IMR-90 (cell line): Measurements from ENCODE around the gene PSMB2. TPM values are rescaled to one million over a fixed set of nuclear protein-coding genes. Genes with fewer than 3 reads are reported as not detected.
A peak's percentile ranks its signal among the peaks of the same experiment; 100 is the strongest.

Experiments
- ATAC-seq: fragments of 200-7000 bp; cut with Tn5 transposase; 2 replicates; pipeline ENCODE4 v1.9.1; 2020; ENCODE audit warnings: low read depth, mild to moderate bottlenecking, moderate library complexity
- BruUV-seq: library from RNA; stranded (reverse); fragments of 400-500 nt; replicated peaks from 2 replicates; lab custom pipeline; 2021; lab: Mats Ljungman, UMichigan
- CTCF ChIA-PET: fragments of 300-600 bp; formaldehyde crosslinking; extraction: SDS; loops from one replicate; lab custom pipeline; 2021; ENCODE audit warnings: antibody characterized with exemption; lab: Yijun Ruan, JAX
- POLR2A ChIA-PET: fragments of 300-600 bp; sonication (Branson Sonifier 250); formaldehyde crosslinking; loops from one replicate; lab custom pipeline; 2022; ENCODE audit warnings: antibody characterized with exemption; ENCODE audit not compliant: unreplicated experiment; lab: Charles Lee
- DNase-seq: peaks from one replicate; pipeline ENCODE4 v3.0.0; 2013
- H2AFZ ChIP-seq: replicated peaks from 2 replicates; pipeline ENCODE3; 2013; ENCODE audit warnings: low read length, mild to moderate bottlenecking; ENCODE audit not compliant: poor library complexity
- H2AK5ac ChIP-seq: 2 replicates; pipeline ENCODE4 v1.6.1; 2013; ENCODE audit warnings: low read depth, low read length, inconsistent platforms
- H2AK9ac ChIP-seq: replicated peaks from 2 replicates; pipeline ENCODE3; 2013; ENCODE audit warnings: mild to moderate bottlenecking, low read depth, low read length, moderate library complexity; ENCODE audit not compliant: poor library complexity
- H2BK120ac ChIP-seq: 2 replicates; pipeline ENCODE4 v1.6.1; 2013; ENCODE audit warnings: low read depth, low read length, inconsistent platforms
- H2BK15ac ChIP-seq: 3 replicates; pipeline ENCODE4 v1.6.1; 2013; ENCODE audit warnings: low read depth, low read length, inconsistent platforms
- H2BK20ac ChIP-seq: 2 replicates; pipeline ENCODE4 v1.6.1; 2013; ENCODE audit warnings: low read depth, mild to moderate bottlenecking, inconsistent platforms, low read length, moderate library complexity
- H2BK5ac ChIP-seq: 2 replicates; pipeline ENCODE4 v1.6.1; 2013; ENCODE audit warnings: mild to moderate bottlenecking, low read depth, low read length, inconsistent platforms; ENCODE audit not compliant: poor library complexity, severe bottlenecking
- H3K14ac ChIP-seq: replicated peaks from 2 replicates; pipeline ENCODE4 v1.6.1; 2013; ENCODE audit warnings: low read depth, low read length, inconsistent platforms
- H3K18ac ChIP-seq: 2 replicates; pipeline ENCODE4 v1.6.1; 2013; ENCODE audit warnings: low read depth, low read length, control low read depth
- H3K23ac ChIP-seq: 2 replicates; pipeline ENCODE4 v1.6.1; 2013; ENCODE audit warnings: low read depth, low read length, inconsistent platforms
- H3K27ac ChIP-seq: 2 replicates; pipeline ENCODE4 v1.5.1; 2013; ENCODE audit warnings: mild to moderate bottlenecking, control low read depth, low read length; ENCODE audit not compliant: insufficient read depth
- H3K27me3 ChIP-seq: 2 replicates; pipeline ENCODE4 v1.6.1; 2013; ENCODE audit warnings: low read length; ENCODE audit not compliant: control insufficient read depth, insufficient read depth
- H3K36me3 ChIP-seq: 2 replicates; pipeline ENCODE4 v1.6.1; 2013; ENCODE audit warnings: low read length, mixed read lengths; ENCODE audit not compliant: control insufficient read depth, insufficient read depth
- H3K4ac ChIP-seq: 2 replicates; pipeline ENCODE4 v1.6.1; 2013; ENCODE audit warnings: low read depth, low read length, inconsistent platforms
- H3K4me1 ChIP-seq: 2 replicates; pipeline ENCODE4 v1.6.1; 2013; ENCODE audit warnings: low read length, mixed read lengths; ENCODE audit not compliant: control insufficient read depth, insufficient read depth
- H3K4me2 ChIP-seq: 2 replicates; pipeline ENCODE4 v1.6.1; 2013; ENCODE audit warnings: low read depth, mild to moderate bottlenecking, control low read depth, low read length, moderate library complexity
- H3K4me3 ChIP-seq: 2 replicates; pipeline ENCODE4 v1.5.1; 2013; ENCODE audit warnings: low read depth, mild to moderate bottlenecking, control low read depth, low read length, moderate library complexity; ENCODE audit not compliant: insufficient read depth
- H3K56ac ChIP-seq: 2 replicates; pipeline ENCODE4 v1.6.1; 2013; ENCODE audit warnings: low read length, inconsistent platforms; ENCODE audit not compliant: insufficient read depth; ENCODE audit errors: extremely low read depth
- H3K79me1 ChIP-seq, 2 experiments: 2 replicates each; pipeline ENCODE4 v1.6.1; 2013; ENCODE audit warnings: low read length in 2 of 2, inconsistent platforms in 1 of 2, low read depth in 1 of 2
- H3K9ac ChIP-seq: 2 replicates; pipeline ENCODE4 v1.6.1; 2013; ENCODE audit warnings: low read depth, low read length, control low read depth
- H3K9me1 ChIP-seq: 2 replicates; pipeline ENCODE4 v1.6.1; 2013; ENCODE audit warnings: low read length, inconsistent platforms; ENCODE audit not compliant: insufficient read depth
- H3K9me3 ChIP-seq: 2 replicates; pipeline ENCODE4 v1.6.1; 2013; ENCODE audit warnings: low read length; ENCODE audit not compliant: control insufficient read depth, insufficient read depth
- H4K20me1 ChIP-seq: 2 replicates; pipeline ENCODE4 v1.6.1; 2013; ENCODE audit warnings: low read length, inconsistent platforms; ENCODE audit not compliant: insufficient read depth
- H4K5ac ChIP-seq: 2 replicates; pipeline ENCODE4 v1.6.1; 2013; ENCODE audit warnings: mild to moderate bottlenecking, low read depth, low read length, control low read depth
- H4K8ac ChIP-seq, 2 experiments: 2 replicates each; pipeline ENCODE4 v1.6.1; 2013; ENCODE audit warnings: low read depth in 2 of 2, low read length in 2 of 2, control low read depth in 1 of 2, inconsistent platforms in 1 of 2
- H4K91ac ChIP-seq: 2 replicates; pipeline ENCODE4 v1.6.1; 2013; ENCODE audit warnings: low read depth, low read length, inconsistent platforms; ENCODE audit not compliant: insufficient read depth
- BHLHE40 ChIP-seq: fragments of 150-350 bp; IDR thresholded peaks from 2 replicates; pipeline ENCODE4 v1.6.1; 2016; ENCODE audit warnings: mild to moderate bottlenecking, low read depth, low read length
- CEBPB ChIP-seq: IDR thresholded peaks from 2 replicates; pipeline ENCODE4 v1.6.1; 2012; ENCODE audit warnings: low read depth, low read length, improper control_type of control experiment
- CHD1 ChIP-seq: IDR thresholded peaks from 2 replicates; pipeline ENCODE4 v1.6.1; 2012; ENCODE audit warnings: low read depth, low read length, improper control_type of control experiment
- CTCF ChIP-seq: conservative IDR thresholded peaks from 2 replicates; pipeline ENCODE4 v1.5.1; 2012; ENCODE audit warnings: mild to moderate bottlenecking, low read depth, low read length, improper control_type of control experiment
- FOS ChIP-seq: fragments of 150-350 bp; IDR thresholded peaks from 2 replicates; pipeline ENCODE4 v1.6.1; 2016; ENCODE audit warnings: low read depth, low read length
- MAZ ChIP-seq: IDR thresholded peaks from 2 replicates; pipeline ENCODE4 v1.6.1; 2012; ENCODE audit warnings: low read depth, mild to moderate bottlenecking, low read length, improper control_type of control experiment, moderate library complexity, borderline replicate concordance
- MXI1 ChIP-seq: IDR thresholded peaks from 2 replicates; pipeline ENCODE4 v1.6.1; 2012; ENCODE audit warnings: low read depth, mild to moderate bottlenecking, low read length, moderate library complexity, borderline replicate concordance
- NFE2L2 ChIP-seq: fragments of 150-350 bp; IDR thresholded peaks from 2 replicates; pipeline ENCODE4 v1.6.1; 2016; ENCODE audit warnings: low read depth, mild to moderate bottlenecking, low read length
- RAD21 ChIP-seq: IDR thresholded peaks from 2 replicates; pipeline ENCODE4 v1.6.1; 2012; ENCODE audit warnings: low read length, improper control_type of control experiment
- RCOR1 ChIP-seq: IDR thresholded peaks from 2 replicates; pipeline ENCODE4 v1.6.1; 2012; ENCODE audit warnings: mild to moderate bottlenecking, low read length, improper control_type of control experiment; ENCODE audit not compliant: insufficient replicate concordance
- RFX5 ChIP-seq: IDR thresholded peaks from 2 replicates; pipeline ENCODE4 v1.8.0; 2012; ENCODE audit warnings: low read depth, mild to moderate bottlenecking, low read length, moderate library complexity
- SMC3 ChIP-seq: fragments of 150-350 bp; IDR thresholded peaks from 2 replicates; pipeline ENCODE4 v1.6.1; 2016; ENCODE audit warnings: low read depth, mild to moderate bottlenecking, antibody characterized with exemption, low read length, moderate library complexity
- USF2 ChIP-seq: fragments of 150-350 bp; IDR thresholded peaks from 2 replicates; pipeline ENCODE4 v1.6.1; 2017; ENCODE audit warnings: mild to moderate bottlenecking, antibody characterized with exemption, low read length, low read depth
- WGBS, 2 experiments: methylation state at CpG; one replicate each; pipeline versions ENCODE4 v1.1.5 to v1.1.7; 2013; ENCODE audit warnings: missing lambda C conversion rate in 2 of 2; ENCODE audit not compliant: insufficient read length in 1 of 2; ENCODE audit errors: extremely low coverage in 2 of 2; 5-methylcytosine and 5-hydroxymethylcytosine counted together
- dilution Hi-C: fragments of 300-500 bp; cut with HindIII; formaldehyde crosslinking; loops from one replicate; pipeline ENCODE4 v1.14.3; 2018; ENCODE audit warnings: low sequenced_read_pairs; ENCODE audit not compliant: unreplicated experiment
- in situ Hi-C: fragments of 300-500 bp; cut with MboI; formaldehyde crosslinking; loops from 3 replicates; pipeline ENCODE4 v1.14.3; 2019; ENCODE audit warnings: low sequenced_read_pairs, inconsistent platforms, mixed read lengths
- intact Hi-C: fragments of 100-400 bp; cut with micrococcal nuclease; formaldehyde crosslinking; loops from 2 replicates; pipeline ENCODE4 v1.10.0; 2022
- polyA plus RNA-seq, 3 experiments: library from polyadenylated mRNA; depleted of rRNA; stranded (reverse); fragments of >200 nt; gene quantifications; 2 replicates each; pipeline ENCODE4 v1.2.3, GENCODE V29; 2012; ENCODE audit warnings: low replicate concordance in 1 of 3
- total RNA-seq: library from RNA; depleted of rRNA; stranded (reverse); fragments of >200 nt; gene quantifications from 2 replicates; pipeline ENCODE4 v1.2.3, GENCODE V29; 2012
- TF ChIP-seq, protein P1 (sequence below): fragments of 150-350 bp; IDR thresholded peaks from 2 replicates; pipeline ENCODE4 v1.6.1; 2016; ENCODE audit warnings: low read depth, mild to moderate bottlenecking, low read length, moderate library complexity, borderline replicate concordance

PSMB2 gene
- total and polyA plus RNA-seq, 2 of the 4 experiments (the other 2 are of a cell fraction) = 23.8 to 86.2 TPM

- CTCF ChIA-PET = interaction anchor here (0.6 kb wide), 1 partner anchor 51 kb away, joined by 3 read pairs; no protein-coding TSS in a partner anchor
- H3K27ac ChIP-seq = no peak overlapping the region
- H3K4me2 ChIP-seq = no peak overlapping the region
- no peak overlapping the region for H3K14ac ChIP-seq
- no peak overlapping the region for H4K91ac ChIP-seq
- no peak overlapping the region for H3K23ac ChIP-seq
- no peaks in the 10 kb centered on the region for H4K20me1 ChIP-seq
- H2BK120ac ChIP-seq = no peak overlapping the region
- no peak overlapping the region for H4K8ac ChIP-seq
- H2AFZ ChIP-seq = peak overlapping the region; percentile 82
- ATAC-seq (no peak), DNase-seq (no peak)
- no peaks in the 10 kb centered on the region for H3K36me3 ChIP-seq
- H4K5ac ChIP-seq = no peak overlapping the region; the same call in 1 of the 2 replicates
- peaks cover 1% of the 10 kb centered on the region; the same call in 1 of the 2 replicates for H3K4me1 ChIP-seq
- no peak overlapping the region for H3K9ac ChIP-seq
- no peak overlapping the region for H3K18ac ChIP-seq
- H2BK20ac ChIP-seq = no peak overlapping the region
- 32% methylated on average over 27 of the region's 70 CpGs; no CpG with 5 or more reads in 1 of the 2 experiments for WGBS, 2 experiments
- intact Hi-C loops (no loop called here), in situ Hi-C loops (no loop called here), dilution Hi-C loops (no loop called here)
- no TSS peak for BruUV-seq
- peak overlapping the region; percentile 42 for H2AK9ac ChIP-seq
- H3K4me3 ChIP-seq = no peak overlapping the region
- H3K79me1 ChIP-seq = no peaks in the 10 kb centered on the region
- peaks cover 47% of the 10 kb centered on the region for H3K27me3 ChIP-seq
- POLR2A ChIA-PET = no interaction called here
- no peak overlapping the region for H2BK15ac ChIP-seq
- no peak overlapping the region for H3K56ac ChIP-seq
- H3K9me3 ChIP-seq = no peaks in the 10 kb centered on the region
- H3K9me1 ChIP-seq = no peaks in the 10 kb centered on the region
- H2AK5ac ChIP-seq = no peak overlapping the region
- no peak overlapping the region for H3K4ac ChIP-seq
- no peak overlapping the region for H2BK5ac ChIP-seq
- TF ChIP-seq BHLHE40 = no peak
- no peak for TF ChIP-seq RCOR1
- no peak for TF ChIP-seq MXI1
- TF ChIP-seq RAD21 = no peak
- TF ChIP-seq CHD1 = no peak
- no peak for TF ChIP-seq RFX5
- TF ChIP-seq SMC3 = no peak
- TF ChIP-seq NFE2L2 = no peak
- no peak for TF ChIP-seq USF2
- TF ChIP-seq, protein P1, sequence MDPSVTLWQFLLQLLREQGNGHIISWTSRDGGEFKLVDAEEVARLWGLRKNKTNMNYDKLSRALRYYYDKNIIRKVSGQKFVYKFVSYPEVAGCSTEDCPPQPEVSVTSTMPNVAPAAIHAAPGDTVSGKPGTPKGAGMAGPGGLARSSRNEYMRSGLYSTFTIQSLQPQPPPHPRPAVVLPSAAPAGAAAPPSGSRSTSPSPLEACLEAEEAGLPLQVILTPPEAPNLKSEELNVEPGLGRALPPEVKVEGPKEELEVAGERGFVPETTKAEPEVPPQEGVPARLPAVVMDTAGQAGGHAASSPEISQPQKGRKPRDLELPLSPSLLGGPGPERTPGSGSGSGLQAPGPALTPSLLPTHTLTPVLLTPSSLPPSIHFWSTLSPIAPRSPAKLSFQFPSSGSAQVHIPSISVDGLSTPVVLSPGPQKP = no peak
- no peak for TF ChIP-seq MAZ
- no peak for TF ChIP-seq CTCF
- TF ChIP-seq CEBPB = no peak
- no peak for TF ChIP-seq FOS
Measured at GRCh38 chr1:35577071-35577998, 64.0 kb downstream of the PSMB2 start.
